NB4 (cell line): ENCODE measurements around the gene SASH1.

Experiments
- CTCF ChIP-seq: IDR thresholded peaks from one replicate; pipeline ENCODE4 v1.5.1; 2012; ENCODE audit warnings: low read depth, low read length
- MAX ChIP-seq: IDR thresholded peaks from 2 replicates; pipeline ENCODE4 v1.6.1; 2011; ENCODE audit warnings: low read depth, low read length
- MYC ChIP-seq: IDR thresholded peaks from 2 replicates; pipeline ENCODE4 v1.6.1; 2011; ENCODE audit warnings: low read depth, low read length
- POLR2A ChIP-seq: IDR thresholded peaks from 2 replicates; pipeline ENCODE4 v1.6.1; 2011; ENCODE audit warnings: mild to moderate bottlenecking; ENCODE audit not compliant: insufficient read length; ENCODE audit errors: extremely low read depth

- TF ChIP-seq POLR2A, result no peak
- no peak for TF ChIP-seq CTCF
- TF ChIP-seq MAX, result no peak
- TF ChIP-seq MYC, result no peak
Observed at GRCh38 chr6:148407372-148407771, 64.7 kb downstream of the SASH1 start.
